Fibroblast of lung (primary cell): ENCODE results near the gene CDK10.

Source experiments
- EZH2 ChIP-seq: IDR thresholded peaks from 2 replicates; pipeline ENCODE4 v1.5.1; 2012; ENCODE audit warnings: low read length, control low read depth, mild to moderate bottlenecking; ENCODE audit errors: missing control alignments
- TF ChIP-seq, protein P1 (sequence below), 2 donors: IDR thresholded peaks in 1 of 2; conservative IDR thresholded peaks in 1 of 2; 1 replicate in 1 of 2; 2 replicates in 1 of 2; pipeline ENCODE4 v1.5.1; 2011 to 2012; ENCODE audit warnings: low read length in 2 of 2, control low read depth in 1 of 2, inconsistent platforms in 1 of 2, low read depth in 1 of 2, mild to moderate bottlenecking in 1 of 2

DNA sequence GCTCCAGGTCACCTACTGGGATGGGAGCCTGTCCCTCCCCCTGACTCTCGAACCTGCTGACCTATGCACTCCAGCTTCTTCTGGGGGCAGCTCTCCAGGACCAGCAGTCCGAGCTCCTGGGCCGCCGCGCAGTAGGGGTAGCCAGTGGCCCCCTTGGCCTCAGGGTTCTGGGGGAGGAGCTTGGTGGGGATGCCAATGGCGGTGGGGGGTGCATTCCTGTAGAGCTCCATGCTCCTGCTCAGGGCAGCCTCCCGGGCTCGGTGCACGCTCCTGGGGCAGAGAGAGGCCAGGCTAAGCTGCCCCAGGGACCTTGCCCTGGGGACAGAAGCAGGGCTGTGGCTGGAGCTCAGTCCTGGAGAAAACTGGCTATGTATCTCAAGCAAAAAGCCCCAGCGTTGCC lies 22.7 kb downstream of the CDK10 start:
- TF ChIP-seq EZH2, result no peak
- TF ChIP-seq, protein P1, sequence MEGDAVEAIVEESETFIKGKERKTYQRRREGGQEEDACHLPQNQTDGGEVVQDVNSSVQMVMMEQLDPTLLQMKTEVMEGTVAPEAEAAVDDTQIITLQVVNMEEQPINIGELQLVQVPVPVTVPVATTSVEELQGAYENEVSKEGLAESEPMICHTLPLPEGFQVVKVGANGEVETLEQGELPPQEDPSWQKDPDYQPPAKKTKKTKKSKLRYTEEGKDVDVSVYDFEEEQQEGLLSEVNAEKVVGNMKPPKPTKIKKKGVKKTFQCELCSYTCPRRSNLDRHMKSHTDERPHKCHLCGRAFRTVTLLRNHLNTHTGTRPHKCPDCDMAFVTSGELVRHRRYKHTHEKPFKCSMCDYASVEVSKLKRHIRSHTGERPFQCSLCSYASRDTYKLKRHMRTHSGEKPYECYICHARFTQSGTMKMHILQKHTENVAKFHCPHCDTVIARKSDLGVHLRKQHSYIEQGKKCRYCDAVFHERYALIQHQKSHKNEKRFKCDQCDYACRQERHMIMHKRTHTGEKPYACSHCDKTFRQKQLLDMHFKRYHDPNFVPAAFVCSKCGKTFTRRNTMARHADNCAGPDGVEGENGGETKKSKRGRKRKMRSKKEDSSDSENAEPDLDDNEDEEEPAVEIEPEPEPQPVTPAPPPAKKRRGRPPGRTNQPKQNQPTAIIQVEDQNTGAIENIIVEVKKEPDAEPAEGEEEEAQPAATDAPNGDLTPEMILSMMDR (conservative IDR thresholded peaks at IDR 0.05 in 1 of 2, IDR thresholded peaks at IDR 0.05 in 1 of 2; ENCODE audit: low read depth in 1 of 2, low read length in 2 of 2), result no peak
